ENCODE data around the gene SETD5.

DNA sequence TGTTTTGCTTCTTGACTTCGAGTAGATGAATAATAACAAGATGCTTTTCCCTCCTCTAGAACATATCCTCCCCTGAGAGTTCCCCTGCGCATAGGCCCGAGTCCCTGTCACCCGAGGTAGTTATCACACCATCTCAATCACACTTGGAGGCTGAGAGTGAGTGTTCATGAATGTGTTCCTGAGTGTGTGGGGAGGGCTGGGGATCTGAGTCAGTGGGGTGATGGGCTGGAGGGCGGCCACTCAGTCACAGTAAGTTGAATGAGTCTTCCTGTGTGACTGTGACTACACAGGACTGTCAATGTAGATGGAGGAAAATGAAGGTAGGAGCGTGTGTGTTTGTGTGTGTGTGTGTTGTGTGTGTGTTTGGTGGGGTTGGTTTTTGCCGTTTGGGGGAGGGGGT is 71.0 kb downstream of the SETD5 start:
- TF ChIP-seq CTCF (conservative IDR thresholded peaks at IDR 0.05; ENCODE audit: low read length) (no peak), EZH2phosphoT487 (IDR thresholded peaks at IDR 0.05; ENCODE audit: borderline replicate concordance, low read depth, low read length) (no peak)

All from OCI-LY7 (cell line).